Stomach (tissue), 9 donors: ENCODE data around the gene TGFBR2. TPM values are rescaled to one million over a fixed set of nuclear protein-coding genes. Genes with fewer than 3 reads are reported as not detected.

Experiments
- DNase-seq, 2 donors: peaks; one replicate each; pipeline versions ENCODE4 v3.0.0 to v3.0.0-alpha.2; 2013 to 2019
- H3K27ac ChIP-seq, 5 donors: fragments of 200-600 bp in 4 of 5; sonication (generic) in 4 of 5; one replicate each; pipeline ENCODE4 v1.5.1; 2013 to 2019; ENCODE audit warnings: mild to moderate bottlenecking in 1 of 5, moderate library complexity in 1 of 5
- H3K27me3 ChIP-seq, 3 donors: fragments of 200-600 bp; sonication (generic); one replicate each; pipeline ENCODE4 v1.5.1; 2017 to 2019; ENCODE audit warnings: mixed run types in 1 of 3
- H3K36me3 ChIP-seq, 4 donors: fragments of 200-600 bp; sonication (generic); 1 replicate in 3 of 4; 2 replicates in 1 of 4; pipeline ENCODE4 v1.5.1; 2016 to 2019
- H3K4me1 ChIP-seq, 4 donors: fragments of 200-600 bp; sonication (generic); one replicate each; pipeline ENCODE4 v1.5.1; 2016 to 2019
- H3K4me3 ChIP-seq, 4 donors: fragments of 200-600 bp; sonication (generic) in 3 of 4; one replicate each; pipeline ENCODE4 v1.5.1; 2016 to 2019; ENCODE audit warnings: mild to moderate bottlenecking in 1 of 4
- H3K9me3 ChIP-seq, 4 donors: fragments of 200-600 bp; sonication (generic); one replicate each; pipeline ENCODE4 v1.5.1; 2016 to 2019
- CTCF ChIP-seq, 7 experiments: fragments of 450-650 bp in 4 of 7; fragments of 200-600 bp in 3 of 7; sonication (generic) in 3 of 7; IDR thresholded peaks; one replicate each; pipeline ENCODE4 v1.5.1; 2016 to 2019; ENCODE audit warnings: antibody characterized with exemption in 7 of 7, control low read depth in 2 of 7, mild to moderate bottlenecking in 1 of 7
- EP300 ChIP-seq: sonication (generic); formaldehyde crosslinking; IDR thresholded peaks from one replicate; pipeline ENCODE4 v1.6.1; 2017; ENCODE audit warnings: antibody characterized with exemption
- POLR2A ChIP-seq, 4 donors: fragments of 450-650 bp; IDR thresholded peaks; one replicate each; pipeline ENCODE4 v1.6.1; 2016; ENCODE audit warnings: antibody characterized with exemption in 4 of 4, control low read depth in 2 of 4, mild to moderate bottlenecking in 1 of 4, moderate library complexity in 1 of 4
- POLR2AphosphoS5 ChIP-seq, 3 donors: sonication (generic); formaldehyde crosslinking; IDR thresholded peaks; one replicate each; pipeline ENCODE4 v1.6.1; 2016; ENCODE audit warnings: antibody characterized with exemption in 3 of 3
- WGBS, 5 donors: extraction: QIAGEN DNeasy Blood & Tissue Kit in 3 of 5; methylation state at CpG; one replicate each; pipeline versions ENCODE4 v1.1.5 to v1.1.7; 2013 to 2018; 5-methylcytosine and 5-hydroxymethylcytosine counted together
- intact Hi-C: fragments of 100-400 bp; cut with DNase I; formaldehyde crosslinking; loops from one replicate; pipeline ENCODE4 v1.15.1; 2023; ENCODE audit warnings: low total_unique reads
- polyA plus RNA-seq, 3 donors: library from polyadenylated mRNA; stranded (reverse); fragments of 200-250 nt; gene quantifications; one replicate each; pipeline ENCODE4 v1.2.3, GENCODE V29; 2013
- total RNA-seq, 5 donors: library from RNA; depleted of rRNA; stranded (reverse); fragments of >200 nt; gene quantifications; one replicate each; pipeline versions ENCODE4 v1.1.0 to v1.2.3, GENCODE V29; 2014 to 2016
- donor health status: healthy with polysubstance abuse.
- donor health status: Bipolar disorder and iron deficiency.
- donor health status: healthy.

Gene TGFBR2
- total and polyA plus RNA-seq, 8 donors, result 13.7 to 115 (median 66.3) TPM

GRCh38 chr3:30724863-30725262 lies 118.5 kb downstream of the TGFBR2 start:
- TF ChIP-seq POLR2A (IDR thresholded peaks at IDR 0.05) (no peak), POLR2AphosphoS5 (IDR thresholded peaks at IDR 0.05) (no peak), CTCF (IDR thresholded peaks at IDR 0.05) (no peak), EP300 (no peak)
- intact Hi-C loops, result no loop called here
- WGBS, 5 donors, result 89 to 98% (median 96%) methylated on average over 3 of the region's 3 CpGs

GRCh38 chr3:30728143-30728542 lies 121.7 kb downstream of the TGFBR2 start:
- intact Hi-C loops, result no loop called here
- no peaks in the 10 kb centered on the region for H3K4me1 ChIP-seq
- no peaks in the 10 kb centered on the region for H3K36me3 ChIP-seq
- WGBS, 5 donors, result 95 to 100% (median 99%) methylated on average over 4 of the region's 4 CpGs
- H3K9me3 ChIP-seq, result no peaks in the 10 kb centered on the region
- H3K27me3 ChIP-seq, result no peaks in the 10 kb centered on the region
- H3K27ac ChIP-seq, result no peak overlapping the region
- no peak for DNase-seq
- TF ChIP-seq POLR2A (IDR thresholded peaks at IDR 0.05), result no peak
- no peak for TF ChIP-seq CTCF (IDR thresholded peaks at IDR 0.05)
- H3K4me3 ChIP-seq, result no peak overlapping the region

More at GRCh38 chr3:30724863-30725262, 118.5 kb downstream of the TGFBR2 start:
- H3K4me3 ChIP-seq, result no peak overlapping the region
- no peak for DNase-seq
- H3K36me3 ChIP-seq, result no peaks in the 10 kb centered on the region
- H3K27me3 ChIP-seq, result no peaks in the 10 kb centered on the region
- no peaks in the 10 kb centered on the region for H3K9me3 ChIP-seq
- no peak overlapping the region for H3K27ac ChIP-seq
- peaks cover 0 to 9% (median 3%) of the 10 kb centered on the region in 4 donors for H3K4me1 ChIP-seq

- 78 to 98% (median 93%) methylated on average over 2 of the region's 2 CpGs for WGBS, 5 donors
- DNase-seq, result no peak
- H3K27ac ChIP-seq, result no peak overlapping the region
- H3K27me3 ChIP-seq, result no peaks in the 10 kb centered on the region
- TF ChIP-seq CTCF (IDR thresholded peaks at IDR 0.05), result no peak
- no peak for TF ChIP-seq EP300
- no peak for TF ChIP-seq POLR2AphosphoS5 (IDR thresholded peaks at IDR 0.05)
- no peak for TF ChIP-seq POLR2A (IDR thresholded peaks at IDR 0.05)
- H3K9me3 ChIP-seq, result no peaks in the 10 kb centered on the region
- no peaks in the 10 kb centered on the region for H3K36me3 ChIP-seq
- H3K4me1 ChIP-seq, result no peaks in the 10 kb centered on the region
- no peak overlapping the region for H3K4me3 ChIP-seq
- intact Hi-C loops, result no loop called here
Observed at GRCh38 chr3:30729512-30729911, 123.1 kb downstream of the TGFBR2 start.

- no peaks in the 10 kb centered on the region for H3K4me1 ChIP-seq
- H3K4me3 ChIP-seq, result no peak overlapping the region
- TF ChIP-seq CTCF (IDR thresholded peaks at IDR 0.05) (no peak), EP300 (no peak), POLR2AphosphoS5 (IDR thresholded peaks at IDR 0.05) (no peak), POLR2A (IDR thresholded peaks at IDR 0.05) (no peak)
- no peak overlapping the region for H3K27ac ChIP-seq
- no peak for DNase-seq
- intact Hi-C loops, result no loop called here
- H3K36me3 ChIP-seq, result no peaks in the 10 kb centered on the region
- H3K27me3 ChIP-seq, result no peaks in the 10 kb centered on the region
- no peaks in the 10 kb centered on the region for H3K9me3 ChIP-seq
Observed at GRCh38 chr3:30729936-30730335, 123.5 kb downstream of the TGFBR2 start.

GRCh38 chr3:30730967-30731366 lies 124.6 kb downstream of the TGFBR2 start:
- Histone ChIP-seq H3K27me3 (no peaks in the 10 kb centered on the region), H3K36me3 (no peaks in the 10 kb centered on the region), H3K9me3 (no peaks in the 10 kb centered on the region), H3K27ac (no peak overlapping the region), H3K4me3 (no peak overlapping the region), H3K4me1 (no peaks in the 10 kb centered on the region)
- intact Hi-C loops, result no loop called here
- 73 to 84% (median 82%) methylated on average over 3 of the region's 3 CpGs for WGBS, 5 donors
- TF ChIP-seq EP300 (no peak), POLR2A (IDR thresholded peaks at IDR 0.05) (no peak), POLR2AphosphoS5 (IDR thresholded peaks at IDR 0.05) (no peak), CTCF (IDR thresholded peaks at IDR 0.05) (no peak)
- DNase-seq, result no peak
